MV-4-11 (cell line): ENCODE results near the gene MYL5.

Experiments used
- DNase-seq: peaks from one replicate; lab custom pipeline; 2025; lab: John Stamatoyannopoulos, UW

Gene MYL5

GRCh38 chr4:675036-675882 lies 917 bp downstream of the MYL5 start:
- DNase-seq = no peak

- no peak for DNase-seq
Observed at GRCh38 chr4:675980-676870, 1.9 kb downstream of the MYL5 start.

- no peak for DNase-seq
Observed at GRCh38 chr4:676871-677235, 2.5 kb downstream of the MYL5 start.

GRCh38 chr4:677431-678293 lies 3.3 kb downstream of the MYL5 start:
- DNase-seq = no peak

GRCh38 chr4:678331-679103 lies 4.2 kb downstream of the MYL5 start:
- no peak for DNase-seq

- no peak for DNase-seq
Observed at GRCh38 chr4:679104-679481, 4.8 kb downstream of the MYL5 start.

- no peak for DNase-seq
Observed at GRCh38 chr4:679629-680028, 5.3 kb downstream of the MYL5 start.

- DNase-seq = no peak
Observed at GRCh38 chr4:680091-680490, 5.7 kb downstream of the MYL5 start.

- no peak for DNase-seq
Observed at GRCh38 chr4:680551-680927, 6.2 kb downstream of the MYL5 start.

- DNase-seq = no peak
Observed at GRCh38 chr4:680928-681645, 6.7 kb downstream of the MYL5 start.

- no peak for DNase-seq
Observed at GRCh38 chr4:681736-682451, 7.6 kb downstream of the MYL5 start.

- no peak for DNase-seq
Observed at GRCh38 chr4:682490-683172, 8.3 kb downstream of the MYL5 start.

GRCh38 chr4:683247-683897 lies 9.0 kb downstream of the MYL5 start:
- DNase-seq = no peak

GRCh38 chr4:683982-684622 lies 9.8 kb downstream of the MYL5 start:
- DNase-seq = no peak

GRCh38 chr4:684623-685327 lies 10.4 kb downstream of the MYL5 start:
- no peak for DNase-seq

- DNase-seq = no peak
Observed at GRCh38 chr4:685679-686412, 11.5 kb downstream of the MYL5 start.

GRCh38 chr4:686413-687040 lies 12.2 kb downstream of the MYL5 start:
- no peak for DNase-seq
